K562 (cell line): ENCODE results near the gene TUBA4B. TPM values are rescaled to one million over a fixed set of nuclear protein-coding genes. Genes with fewer than 3 reads are reported as not detected.
A peak's percentile ranks its signal among the peaks of the same experiment; 100 is the strongest.

ENCODE experiments used
- ATAC-seq: fragments of 200-7000 bp; cut with Tn5 transposase; 3 replicates; pipeline ENCODE4 v1.9.1; 2020; ENCODE audit warnings: moderate library complexity
- BruUV-seq: library from RNA; stranded (reverse); fragments of 400-500 nt; replicated peaks from 2 replicates; lab custom pipeline; 2021; lab: Mats Ljungman, UMichigan
- CTCF ChIA-PET: fragments of 300-600 bp; formaldehyde crosslinking; extraction: SDS; loops from one replicate; lab custom pipeline; 2021; ENCODE audit warnings: low intra/inter-chr PET ratio; lab: Yijun Ruan, JAX
- POLR2A ChIA-PET: fragments of 300-600, 350-650 bp; sonication (Branson Sonifier 250); formaldehyde crosslinking; extraction: SDS; loops from one replicate; lab custom pipeline; 2021; ENCODE audit warnings: antibody characterized with exemption, inconsistent platforms; lab: Yijun Ruan, JAX
- DNase-seq, 4 experiments: peaks; one replicate each; pipeline versions ENCODE4 v3.0.0 to v3.0.0-alpha.2; 2011 to 2018; ENCODE audit warnings: low spot score in 3 of 4, mixed read lengths in 3 of 4; ENCODE audit errors: extremely low read depth in 1 of 4
- FAIRE-seq: peaks from 2 replicates; lab custom pipeline; 2011; peaks lifted over from hg19 to GRCh38; lab: Jason Lieb, UNC
- H2AFZ ChIP-seq: 2 replicates; pipeline ENCODE4 v1.6.0; 2011; ENCODE audit warnings: low read depth, low read length, control low read depth, inconsistent platforms
- H3K27ac ChIP-seq: fragments of 200-600 bp; 3 replicates; pipeline ENCODE4 v1.8.0; 2011; ENCODE audit warnings: low read depth, mild to moderate bottlenecking, control low read depth, inconsistent platforms, low read length, moderate library complexity, mixed read lengths; ENCODE audit errors: extremely low read depth
- H3K27me3 ChIP-seq, 2 experiments: fragments of 300-600 bp in 1 of 2; 2 replicates in 1 of 2; 3 replicates in 1 of 2; pipeline versions ENCODE4 v1.6.0 to v1.8.0; 2011; ENCODE audit warnings: inconsistent platforms in 2 of 2, low read length in 2 of 2, mild to moderate bottlenecking in 1 of 2, mixed read lengths in 1 of 2, moderate library complexity in 1 of 2; ENCODE audit not compliant: control insufficient read depth in 2 of 2, insufficient read depth in 2 of 2
- H3K36me3 ChIP-seq: fragments of 300-600 bp; 3 replicates; pipeline ENCODE4 v1.8.0; 2011; ENCODE audit warnings: mild to moderate bottlenecking, low read length, inconsistent platforms; ENCODE audit not compliant: control insufficient read depth, insufficient read depth
- H3K4me1 ChIP-seq, 2 experiments: fragments of 200-600 bp in 1 of 2; replicated peaks in 1 of 2; 2 replicates in 1 of 2; 3 replicates in 1 of 2; pipeline versions ENCODE4 v1.5.1 to v1.8.0; 2011; ENCODE audit warnings: inconsistent platforms in 2 of 2, low read length in 2 of 2, mild to moderate bottlenecking in 1 of 2, mixed read lengths in 1 of 2, moderate library complexity in 1 of 2; ENCODE audit not compliant: control insufficient read depth in 2 of 2, insufficient read depth in 2 of 2
- H3K4me2 ChIP-seq: 2 replicates; pipeline ENCODE4 v1.6.1; 2011; ENCODE audit warnings: low read length, control low read depth, inconsistent platforms, mixed read lengths; ENCODE audit not compliant: insufficient read depth
- H3K4me3 ChIP-seq: fragments of 200-600 bp; sonication (generic), shearing (Covaris generic); 2 replicates; pipeline ENCODE4 v1.5.1; 2016; ENCODE audit warnings: control low read depth, inconsistent platforms
- H3K79me2 ChIP-seq: fragments of 200-600 bp; 3 replicates; pipeline ENCODE4 v1.8.0; 2011; ENCODE audit warnings: low read length, inconsistent platforms; ENCODE audit not compliant: control insufficient read depth, insufficient read depth
- H3K9ac ChIP-seq, 2 experiments: 2 replicates each; pipeline versions ENCODE4 v1.6.0 to v1.6.1; 2011; ENCODE audit warnings: low read depth in 2 of 2, low read length in 2 of 2, control low read depth in 1 of 2, inconsistent platforms in 1 of 2, mild to moderate bottlenecking in 1 of 2, mixed read lengths in 1 of 2; ENCODE audit not compliant: insufficient read depth in 1 of 2
- H3K9me1 ChIP-seq: one replicate; pipeline ENCODE4 v1.6.0; 2011; ENCODE audit warnings: inconsistent platforms, mild to moderate bottlenecking, low read length, moderate library complexity; ENCODE audit not compliant: control insufficient read depth, insufficient read depth
- H3K9me3 ChIP-seq: replicated peaks from 2 replicates; pipeline ENCODE4 v1.5.1; 2011; ENCODE audit warnings: low read depth, low read length, inconsistent platforms; ENCODE audit not compliant: control insufficient read depth, insufficient read depth
- H4K20me1 ChIP-seq: replicated peaks from 2 replicates; pipeline ENCODE4 v1.6.1; 2011; ENCODE audit warnings: low read length, inconsistent platforms, mixed read lengths; ENCODE audit not compliant: control insufficient read depth, insufficient read depth
- ATF3 ChIP-seq, 2 experiments: fragments of 450-650 bp in 1 of 2; sonication (generic) in 1 of 2; formaldehyde crosslinking in 1 of 2; IDR thresholded peaks in 1 of 2; conservative IDR thresholded peaks in 1 of 2; 2 replicates each; pipeline versions ENCODE4 v1.6.1 to v1.8.1; 2016 to 2023; ENCODE audit warnings: mild to moderate bottlenecking in 2 of 2, moderate library complexity in 2 of 2, inconsistent platforms in 1 of 2, missing genetic modification reagents in 1 of 2
- ATF7 ChIP-seq: fragments of 450-650 bp; IDR thresholded peaks from 2 replicates; pipeline ENCODE4 v1.7.1; 2014; ENCODE audit warnings: mild to moderate bottlenecking, moderate library complexity
- CEBPB ChIP-seq: fragments of 450-650 bp; IDR thresholded peaks from 2 replicates; pipeline ENCODE4 v1.6.1; 2016; ENCODE audit warnings: missing genetic modification characterization, missing compliant biosample characterization
- CEBPG ChIP-seq, 3 experiments: fragments of 200-800 bp in 1 of 3; sonication (Bioruptor generic) in 1 of 3; sonication (generic) in 1 of 3; formaldehyde crosslinking in 1 of 3; IDR thresholded peaks in 2 of 3; conservative IDR thresholded peaks in 1 of 3; 2 replicates each; pipeline versions ENCODE4 v1.6.1 to v1.8.0; 2016 to 2022; ENCODE audit warnings: missing compliant biosample characterization in 2 of 3, missing genetic modification characterization in 2 of 3, mild to moderate bottlenecking in 1 of 3, missing genetic modification reagents in 1 of 3
- ELF1 ChIP-seq: fragments of 200-800 bp; sonication (Bioruptor generic); IDR thresholded peaks from 2 replicates; pipeline ENCODE4 v1.6.1; 2016; ENCODE audit warnings: missing genetic modification characterization, missing compliant biosample characterization
- ETV1 ChIP-seq: fragments of 450-650 bp; conservative IDR thresholded peaks from 2 replicates; pipeline ENCODE4 v1.6.1; 2016; ENCODE audit warnings: missing genetic modification characterization, control low read depth, low read depth, missing compliant biosample characterization
- JUND ChIP-seq, 2 experiments: IDR thresholded peaks; 2 replicates in 1 of 2; 3 replicates in 1 of 2; pipeline ENCODE4 v1.6.1; 2011; ENCODE audit warnings: borderline replicate concordance in 2 of 2, low read depth in 2 of 2, low read length in 2 of 2, improper control_type of control experiment in 1 of 2, missing biosample characterization in 1 of 2, missing genetic modification characterization in 1 of 2, missing genetic modification reagents in 1 of 2
- KDM1A ChIP-seq, 2 experiments: fragments of 450-650 bp; IDR thresholded peaks; 2 replicates each; pipeline ENCODE4 v1.6.1; 2016; ENCODE audit warnings: mild to moderate bottlenecking in 2 of 2
- MCM2 ChIP-seq: fragments of 450-650 bp; IDR thresholded peaks from 2 replicates; pipeline ENCODE4 v1.6.1; 2017; ENCODE audit warnings: low read depth, mild to moderate bottlenecking
- NFE2 ChIP-seq: IDR thresholded peaks from 2 replicates; pipeline ENCODE4 v1.6.1; 2014; ENCODE audit warnings: antibody characterized with exemption, low read depth
- PHF20 ChIP-seq: fragments of 450-650 bp; IDR thresholded peaks from 2 replicates; pipeline ENCODE4 v1.6.1; 2018; ENCODE audit not compliant: partially characterized antibody
- PHF8 ChIP-seq: fragments of 200-600 bp; sonication (generic); IDR thresholded peaks from 2 replicates; pipeline ENCODE4 v1.6.1; 2012; ENCODE audit warnings: mixed run types, mild to moderate bottlenecking, inconsistent platforms, low read length, moderate library complexity, borderline replicate concordance
- RCOR1 ChIP-seq, 2 experiments: IDR thresholded peaks; 2 replicates each; pipeline ENCODE4 v1.6.1; 2012; ENCODE audit warnings: low read depth in 2 of 2, low read length in 2 of 2, borderline replicate concordance in 1 of 2, improper control_type of control experiment in 1 of 2
- SAFB2 ChIP-seq: fragments of 200-400 bp; formaldehyde crosslinking; IDR thresholded peaks from 2 replicates; pipeline ENCODE4 v1.6.1; 2018; ENCODE audit warnings: borderline replicate concordance, low read length, low read depth, moderate library complexity; ENCODE audit not compliant: severe bottlenecking
- SLC30A9 ChIP-seq: fragments of 250-450 bp; sonication (Bioruptor Pico); IDR thresholded peaks from 2 replicates; pipeline ENCODE4 v1.8.0; 2022; ENCODE audit warnings: mild to moderate bottlenecking, moderate library complexity
- SMARCE1 ChIP-seq: fragments of 450-650 bp; IDR thresholded peaks from 2 replicates; pipeline ENCODE4 v1.7.1; 2016; ENCODE audit warnings: mild to moderate bottlenecking
- ZNF766 ChIP-seq: fragments of 200-800 bp; sonication (Bioruptor generic); conservative IDR thresholded peaks from 2 replicates; pipeline ENCODE4 v1.6.1; 2016; ENCODE audit warnings: missing genetic modification characterization, missing compliant biosample characterization
- WGBS: fragments of 100-300 bp; shearing (Covaris generic); methylation state at CpG from one replicate; pipeline ENCODE4 v1.1.6; 2016; ENCODE audit warnings: low coverage, mixed read lengths; ENCODE audit not compliant: insufficient coverage; ENCODE audit errors: missing lambda C conversion rate; 5-methylcytosine and 5-hydroxymethylcytosine counted together
- in situ Hi-C: fragments of 300-500 bp; cut with MboI; formaldehyde crosslinking; loops from 4 replicates; pipeline ENCODE4 v1.15.0; 2018; ENCODE audit warnings: inconsistent platforms, mixed read lengths
- intact Hi-C: fragments of 100-400 bp; cut with micrococcal nuclease; formaldehyde crosslinking; loops from 2 replicates; pipeline ENCODE4 v1.14.2; 2022
- polyA plus RNA-seq, 8 experiments: library from polyadenylated mRNA; depleted of rRNA in 4 of 8; stranded (reverse) in 5 of 8; unstranded in 3 of 8; fragments of >200 nt; fragmentation: Nextera tagmentation in 2 of 8; fragmentation: Illumina TruSeq in 1 of 8; extraction: Ambion mirVana in 2 of 8; extraction: Trizol in 1 of 8; gene quantifications; 2 replicates each; pipeline versions ENCODE4 v1.2.1 to v1.2.3, GENCODE V29; 2011 to 2014; ENCODE audit warnings: inconsistent platforms in 1 of 8, missing spikeins in 1 of 8
- total RNA-seq, 7 experiments: library from RNA; depleted of rRNA in 6 of 7; stranded (reverse); fragments of >200 nt in 6 of 7; fragmentation: Illumina TruSeq in 2 of 7; extraction: Trizol in 2 of 7; gene quantifications; 2 replicates each; pipeline versions ENCODE4 v1.2.1 to v1.2.3, GENCODE V29; 2011 to 2021; ENCODE audit warnings: low replicate concordance in 1 of 7
- TF ChIP-seq, protein P1 (sequence below): fragments of 250-450 bp; sonication (Bioruptor Pico); IDR thresholded peaks from 2 replicates; pipeline ENCODE4 v1.8.0; 2021; ENCODE audit warnings: borderline replicate concordance, mild to moderate bottlenecking, moderate library complexity; ENCODE audit not compliant: poor library complexity, severe bottlenecking

Gene TUBA4B
- total and polyA plus RNA-seq, 9 of the 15 experiments (the other 6 are each of a cell fraction or from before 2014, with no cell fraction given) = 0.04 TPM; not detected in 8

DNA sequence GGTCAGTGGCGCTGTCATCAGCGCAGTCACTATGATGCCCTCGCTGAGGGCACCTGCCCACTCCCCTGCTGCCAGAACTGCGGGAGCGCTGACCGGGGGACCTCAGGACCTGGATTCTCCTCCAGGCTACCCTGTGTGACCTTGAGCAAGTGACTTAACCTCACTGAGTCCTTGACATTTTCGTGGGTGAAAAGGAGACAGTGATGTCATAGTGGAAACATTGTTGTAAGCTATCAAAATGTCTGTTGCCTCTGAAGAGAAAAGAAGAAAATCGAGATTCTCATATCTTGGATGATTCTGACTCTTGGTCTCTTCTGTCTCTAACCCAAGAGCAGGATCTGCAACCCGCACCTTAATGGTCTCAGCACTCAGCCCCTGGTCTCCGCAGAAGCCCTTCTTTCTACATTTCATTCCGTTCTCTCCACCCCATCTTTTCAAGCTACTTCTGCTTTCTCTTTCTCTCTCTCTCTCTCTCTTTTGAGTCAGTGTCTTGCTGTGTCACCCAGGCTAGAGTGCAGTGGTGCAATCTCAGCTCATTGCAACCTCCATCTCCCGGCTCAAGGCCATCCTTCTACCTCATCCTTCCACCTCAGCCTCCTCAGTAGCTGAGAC lies 1.7 kb downstream of the TUBA4B start:
- H3K27me3 ChIP-seq = 0 out of 5 replicates have a peak, but pooled peaks cover 0 to 4% of the 10 kb centered on the region in 2 experiments
- H2AFZ ChIP-seq = peak overlapping the region; percentile 88
- CTCF ChIA-PET = interaction anchor here (0.8 kb wide), 1 partner anchor 40 kb away, joined by 5 read pairs; no protein-coding TSS in a partner anchor
- peaks cover 24% of the 10 kb centered on the region for H3K79me2 ChIP-seq
- ATAC-seq (no peak), DNase-seq (no peak), FAIRE-seq (no peak)
- BruUV-seq = no TSS peak
- POLR2A ChIA-PET = interaction anchor here (0.7 to 2.0 kb wide), 8 partner anchors 9 to 112 kb away, joined by 3 to 8 read pairs (median 4); partner anchors contain the start of genes DNAJB2, GLB1L and STK16
- peak overlapping the region; percentile 82 for H3K4me2 ChIP-seq
- no peak overlapping the region for H3K27ac ChIP-seq
- peak overlapping the region; percentile 58 for H3K4me3 ChIP-seq
- in situ Hi-C loops = no loop called here
- no peaks in the 10 kb centered on the region for H3K9me3 ChIP-seq
- 0 out of 2 replicates have a peak, but pooled peaks cover 2% of the 10 kb centered on the region for H4K20me1 ChIP-seq
- H3K4me1 ChIP-seq = peaks cover 13 to 40% of the 10 kb centered on the region in 2 experiments; a peak in 4 of 5 replicates
- WGBS = 6% methylated on average over 8 of the region's 12 CpGs
- intact Hi-C loops = no loop called here
- H3K9me1 ChIP-seq = no peaks in the 10 kb centered on the region
- H3K9ac ChIP-seq = peak overlapping the region; percentile 71 to 92; a peak in 3 of 4 replicates
- peaks cover 24% of the 10 kb centered on the region; the same call in 2 of the 3 replicates for H3K36me3 ChIP-seq
- TF ChIP-seq ETV1 (tag) (no peak), SLC30A9 (CRISPR knock-in tag) (no peak), NFE2 (peak; percentile 56), RCOR1 (IDR thresholded peaks at IDR 0.05; ENCODE audit: borderline replicate concordance in 1 of 2, low read depth in 2 of 2, low read length in 2 of 2) (0 out of 4 replicates have a peak, but pooled peaks of 1 of the 2 experiments have one; percentile 37), SMARCE1 (peak; percentile 27; the same call in 1 of the 2 replicates), ELF1 (0 out of 2 replicates have a peak, but pooled peaks have one; percentile 23), PHF8 (no peak), CEBPB (tag) (peak; percentile 60), CEBPG (CRISPR knock-in tag; IDR thresholded peaks at IDR 0.05) (no peak), CEBPG (tag; conservative IDR thresholded peaks at IDR 0.05 in 1 of 2, IDR thresholded peaks at IDR 0.05 in 1 of 2) (0 out of 4 replicates have a peak, but pooled peaks have one; percentile 11 to 21), ZNF766 (CRISPR knock-in tag) (no peak), ATF3 (IDR thresholded peaks at IDR 0.05) (peak; percentile 49), ATF3 (CRISPR knock-in tag; conservative IDR thresholded peaks at IDR 0.05) (no peak), JUND (IDR thresholded peaks at IDR 0.05; ENCODE audit: borderline replicate concordance, low read depth, low read length) (no peak), JUND (tag; IDR thresholded peaks at IDR 0.05; ENCODE audit: borderline replicate concordance, low read depth, low read length) (peak; percentile 33; the same call in 1 of the 3 replicates), SAFB2 (no peak), PHF20 (no peak), MCM2 (no peak), ATF7 (peak; percentile 63), KDM1A (IDR thresholded peaks at IDR 0.05) (peak; percentile 52 to 58; a peak in 2 of 4 replicates)
- TF ChIP-seq, protein P1, sequence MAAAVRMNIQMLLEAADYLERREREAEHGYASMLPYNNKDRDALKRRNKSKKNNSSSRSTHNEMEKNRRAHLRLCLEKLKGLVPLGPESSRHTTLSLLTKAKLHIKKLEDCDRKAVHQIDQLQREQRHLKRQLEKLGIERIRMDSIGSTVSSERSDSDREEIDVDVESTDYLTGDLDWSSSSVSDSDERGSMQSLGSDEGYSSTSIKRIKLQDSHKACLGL (CRISPR knock-in tag) = no peak
